ENCODE results near the gene HLA-DPB1.

The HLA-DPB1 gene

GRCh38 chr6:33126101-33126714 is 50.4 kb downstream of the HLA-DPB1 start:
- Histone ChIP-seq H3K4me3 (ENCODE audit: low read length) (no peak overlapping the region), H3K4me1 (ENCODE audit: control insufficient read depth, insufficient read depth, low read length) (no peaks in the 10 kb centered on the region), H3K9ac (ENCODE audit: low read length) (no peak overlapping the region), H3K36me3 (ENCODE audit: control insufficient read depth, insufficient read depth, low read length) (no peaks in the 10 kb centered on the region), H3K27me3 (ENCODE audit: control insufficient read depth, insufficient read depth, low read length) (peaks cover 7% of the 10 kb centered on the region), H3K9me3 (ENCODE audit: control insufficient read depth, low read length) (no peaks in the 10 kb centered on the region)

DNA sequence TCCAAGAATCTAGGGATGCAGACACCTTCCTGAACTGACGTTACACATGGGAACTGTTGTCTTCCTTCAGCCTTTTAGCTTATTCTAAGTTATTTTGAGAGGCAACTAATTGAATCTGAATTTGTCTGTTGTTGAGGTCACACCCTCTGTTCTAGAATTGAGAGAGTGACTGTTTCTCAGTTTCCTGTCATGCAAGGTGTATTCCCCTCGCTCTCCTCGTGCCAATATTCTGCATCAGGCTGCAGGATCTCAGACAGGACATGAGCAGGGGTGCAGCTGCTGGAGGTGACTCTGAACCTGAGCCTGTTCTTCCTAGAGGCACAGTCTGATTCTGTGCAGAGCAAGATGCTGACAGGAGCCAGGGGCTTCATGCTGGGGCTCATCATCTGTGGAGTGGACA is 52.5 kb downstream of the HLA-DPB1 start:
- Histone ChIP-seq H3K4me3 (ENCODE audit: low read length) (no peak overlapping the region), H3K9ac (ENCODE audit: low read length) (no peak overlapping the region), H3K4me1 (ENCODE audit: control insufficient read depth, insufficient read depth, low read length) (no peaks in the 10 kb centered on the region), H3K9me3 (ENCODE audit: control insufficient read depth, low read length) (no peaks in the 10 kb centered on the region), H3K36me3 (ENCODE audit: control insufficient read depth, insufficient read depth, low read length) (no peaks in the 10 kb centered on the region), H3K27me3 (ENCODE audit: control insufficient read depth, insufficient read depth, low read length) (peaks cover 7% of the 10 kb centered on the region)

GRCh38 chr6:33132081-33132524 is 56.3 kb downstream of the HLA-DPB1 start:
- Histone ChIP-seq H3K36me3 (ENCODE audit: control insufficient read depth, insufficient read depth, low read length) (no peaks in the 10 kb centered on the region), H3K9me3 (ENCODE audit: control insufficient read depth, low read length) (no peaks in the 10 kb centered on the region), H3K27me3 (ENCODE audit: control insufficient read depth, insufficient read depth, low read length) (no peaks in the 10 kb centered on the region), H3K9ac (ENCODE audit: low read length) (no peak overlapping the region), H3K4me1 (ENCODE audit: control insufficient read depth, insufficient read depth, low read length) (no peaks in the 10 kb centered on the region), H3K4me3 (ENCODE audit: low read length) (no peak overlapping the region)

- no peaks in the 10 kb centered on the region for H3K9me3 ChIP-seq (ENCODE audit: control insufficient read depth, low read length)
- no peak overlapping the region for H3K4me3 ChIP-seq (ENCODE audit: low read length)
- H3K36me3 ChIP-seq (ENCODE audit: control insufficient read depth, insufficient read depth, low read length), result no peaks in the 10 kb centered on the region
- no peaks in the 10 kb centered on the region for H3K27me3 ChIP-seq (ENCODE audit: control insufficient read depth, insufficient read depth, low read length)
- no peaks in the 10 kb centered on the region for H3K4me1 ChIP-seq (ENCODE audit: control insufficient read depth, insufficient read depth, low read length)
- no peak overlapping the region for H3K9ac ChIP-seq (ENCODE audit: low read length)
Measured at GRCh38 chr6:33136310-33136900, 60.6 kb downstream of the HLA-DPB1 start.
